K562 (cell line): Measurements from ENCODE around the gene ABHD8. TPM values are rescaled to one million over a fixed set of nuclear protein-coding genes. Genes with fewer than 3 reads are reported as not detected.

Source experiments
- ATF7 ChIP-seq: fragments of 450-650 bp; IDR thresholded peaks from 2 replicates; pipeline ENCODE4 v1.7.1; 2014; ENCODE audit warnings: mild to moderate bottlenecking, moderate library complexity
- BMI1 ChIP-seq: fragments of 150-350 bp; IDR thresholded peaks from 2 replicates; pipeline ENCODE4 v1.6.1; 2014; ENCODE audit warnings: low read length
- DIDO1 ChIP-seq: fragments of 450-650 bp; IDR thresholded peaks from 2 replicates; pipeline ENCODE4 v1.6.1; 2016; ENCODE audit warnings: low read depth, missing biosample characterization, missing genetic modification characterization
- EP400 ChIP-seq: fragments of 450-650 bp; IDR thresholded peaks from 2 replicates; pipeline ENCODE4 v1.6.1; 2017; ENCODE audit warnings: antibody characterized with exemption, mild to moderate bottlenecking, moderate library complexity
- FOS ChIP-seq: IDR thresholded peaks from 3 replicates; pipeline ENCODE4 v1.6.1; 2011; ENCODE audit not compliant: insufficient read length; ENCODE audit errors: extremely low read depth
- FOXA3 ChIP-seq, 2 experiments: fragments of 450-650 bp in 1 of 2; sonication (generic) in 1 of 2; formaldehyde crosslinking; IDR thresholded peaks in 1 of 2; conservative IDR thresholded peaks in 1 of 2; 2 replicates each; pipeline versions ENCODE4 v1.4.0 to v1.8.0; 2020 to 2022; ENCODE audit warnings: mild to moderate bottlenecking in 2 of 2, missing genetic modification reagents in 1 of 2
- FOXK2 ChIP-seq, 2 experiments: fragments of 450-650 bp; IDR thresholded peaks in 1 of 2; conservative IDR thresholded peaks in 1 of 2; 2 replicates each; pipeline ENCODE4 v1.6.1; 2016; ENCODE audit warnings: low read depth in 2 of 2, mild to moderate bottlenecking in 1 of 2
- FOXM1 ChIP-seq, 2 experiments: fragments of 450-650 bp in 1 of 2; sonication (generic) in 1 of 2; formaldehyde crosslinking in 1 of 2; IDR thresholded peaks; 2 replicates each; pipeline versions ENCODE4 v1.6.1 to v1.9.0; 2017 to 2022; ENCODE audit warnings: low read depth in 2 of 2, mild to moderate bottlenecking in 2 of 2, missing genetic modification reagents in 1 of 2, moderate library complexity in 1 of 2
- GABPB1 ChIP-seq: sonication (generic); formaldehyde crosslinking; IDR thresholded peaks from 2 replicates; pipeline ENCODE4 v1.8.0; 2022; ENCODE audit warnings: mild to moderate bottlenecking, missing genetic modification reagents
- KAT7 ChIP-seq: sonication (generic); formaldehyde crosslinking; IDR thresholded peaks from 2 replicates; pipeline ENCODE4 v1.8.0; 2022; ENCODE audit warnings: missing genetic modification reagents, mild to moderate bottlenecking, borderline replicate concordance
- MIER1 ChIP-seq: fragments of 450-650 bp; IDR thresholded peaks from 2 replicates; pipeline ENCODE4 v1.6.1; 2016; ENCODE audit warnings: antibody characterized with exemption, mild to moderate bottlenecking, low read depth
- PCBP1 ChIP-seq: fragments of 200-400 bp; formaldehyde crosslinking; IDR thresholded peaks from 2 replicates; pipeline ENCODE4 v1.6.1; 2018; ENCODE audit warnings: mild to moderate bottlenecking, low read depth, low read length; ENCODE audit not compliant: poor library complexity, severe bottlenecking
- PHF8 ChIP-seq: fragments of 200-600 bp; sonication (generic); IDR thresholded peaks from 2 replicates; pipeline ENCODE4 v1.6.1; 2012; ENCODE audit warnings: mixed run types, mild to moderate bottlenecking, inconsistent platforms, low read length, moderate library complexity, borderline replicate concordance
- POLR2A ChIP-seq: fragments of 450-650 bp; conservative IDR thresholded peaks from 2 replicates; pipeline ENCODE4 v1.6.1; 2016
- PTTG1 ChIP-seq: fragments of 450-650 bp; IDR thresholded peaks from 2 replicates; pipeline ENCODE4 v1.6.1; 2016; ENCODE audit warnings: low read depth, mild to moderate bottlenecking, missing genetic modification characterization, missing compliant biosample characterization
- SLC30A9 ChIP-seq: fragments of 250-450 bp; sonication (Bioruptor Pico); IDR thresholded peaks from 2 replicates; pipeline ENCODE4 v1.8.0; 2022; ENCODE audit warnings: mild to moderate bottlenecking, moderate library complexity
- SUPT5H ChIP-seq: fragments of 450-650 bp; IDR thresholded peaks from 2 replicates; pipeline ENCODE4 v1.6.1; 2016
- TBL1XR1 ChIP-seq, 2 experiments: IDR thresholded peaks; 2 replicates each; pipeline ENCODE4 v1.6.1; 2012; ENCODE audit warnings: improper control_type of control experiment in 2 of 2, low read length in 2 of 2, mild to moderate bottlenecking in 1 of 2
- TBP ChIP-seq: optimal IDR thresholded peaks from 2 replicates; pipeline ENCODE3; 2011; ENCODE audit warnings: low read depth, low read length, improper control_type of control experiment
- ZBTB1 ChIP-seq: sonication (generic); formaldehyde crosslinking; IDR thresholded peaks from 2 replicates; pipeline ENCODE4 v1.8.1; 2023; ENCODE audit warnings: missing genetic modification reagents, low read depth, mild to moderate bottlenecking, borderline replicate concordance
- ZFPM2 ChIP-seq: fragments of 250-450 bp; sonication (Bioruptor Pico); IDR thresholded peaks from 2 replicates; pipeline ENCODE4 v1.5.1; 2022; ENCODE audit warnings: mild to moderate bottlenecking
- ZFX ChIP-seq: sonication (generic); formaldehyde crosslinking; IDR thresholded peaks from 2 replicates; pipeline ENCODE4 v1.8.0; 2022; ENCODE audit warnings: mild to moderate bottlenecking, missing genetic modification reagents, moderate library complexity
- ZNF584 ChIP-seq: fragments of 200-800 bp; sonication (Bioruptor generic); IDR thresholded peaks from 2 replicates; pipeline ENCODE4 v1.6.1; 2016; ENCODE audit warnings: low read depth, mild to moderate bottlenecking, missing genetic modification characterization, missing compliant biosample characterization
- polyA plus RNA-seq, 8 experiments: library from polyadenylated mRNA; depleted of rRNA in 4 of 8; stranded (reverse) in 5 of 8; unstranded in 3 of 8; fragments of >200 nt; fragmentation: Nextera tagmentation in 2 of 8; fragmentation: Illumina TruSeq in 1 of 8; extraction: Ambion mirVana in 2 of 8; extraction: Trizol in 1 of 8; gene quantifications; 2 replicates each; pipeline versions ENCODE4 v1.2.1 to v1.2.3, GENCODE V29; 2011 to 2014; ENCODE audit warnings: inconsistent platforms in 1 of 8, missing spikeins in 1 of 8
- total RNA-seq, 7 experiments: library from RNA; depleted of rRNA in 6 of 7; stranded (reverse); fragments of >200 nt in 6 of 7; fragmentation: Illumina TruSeq in 2 of 7; extraction: Trizol in 2 of 7; gene quantifications; 2 replicates each; pipeline versions ENCODE4 v1.2.1 to v1.2.3, GENCODE V29; 2011 to 2021; ENCODE audit warnings: low replicate concordance in 1 of 7
- TF ChIP-seq, protein P1 (sequence below): conservative IDR thresholded peaks from 2 replicates; pipeline ENCODE4 v1.6.1; 2011; ENCODE audit warnings: low read depth, mild to moderate bottlenecking, low read length; ENCODE audit not compliant: control insufficient read depth
- TF ChIP-seq, protein P2 (sequence below): fragments of 450-650 bp; IDR thresholded peaks from 2 replicates; pipeline ENCODE4 v1.6.1; 2016
- TF ChIP-seq, protein P3 (sequence below): sonication (generic); formaldehyde crosslinking; IDR thresholded peaks from 2 replicates; pipeline ENCODE4 v1.5.0; 2020; ENCODE audit warnings: missing genetic modification reagents

The ABHD8 gene
- total and polyA plus RNA-seq, 9 of the 15 experiments (the other 6 are each of a cell fraction or from before 2014, with no cell fraction given): 0.04 to 6.6 (median 2.0) TPM; not detected in 1

DNA sequence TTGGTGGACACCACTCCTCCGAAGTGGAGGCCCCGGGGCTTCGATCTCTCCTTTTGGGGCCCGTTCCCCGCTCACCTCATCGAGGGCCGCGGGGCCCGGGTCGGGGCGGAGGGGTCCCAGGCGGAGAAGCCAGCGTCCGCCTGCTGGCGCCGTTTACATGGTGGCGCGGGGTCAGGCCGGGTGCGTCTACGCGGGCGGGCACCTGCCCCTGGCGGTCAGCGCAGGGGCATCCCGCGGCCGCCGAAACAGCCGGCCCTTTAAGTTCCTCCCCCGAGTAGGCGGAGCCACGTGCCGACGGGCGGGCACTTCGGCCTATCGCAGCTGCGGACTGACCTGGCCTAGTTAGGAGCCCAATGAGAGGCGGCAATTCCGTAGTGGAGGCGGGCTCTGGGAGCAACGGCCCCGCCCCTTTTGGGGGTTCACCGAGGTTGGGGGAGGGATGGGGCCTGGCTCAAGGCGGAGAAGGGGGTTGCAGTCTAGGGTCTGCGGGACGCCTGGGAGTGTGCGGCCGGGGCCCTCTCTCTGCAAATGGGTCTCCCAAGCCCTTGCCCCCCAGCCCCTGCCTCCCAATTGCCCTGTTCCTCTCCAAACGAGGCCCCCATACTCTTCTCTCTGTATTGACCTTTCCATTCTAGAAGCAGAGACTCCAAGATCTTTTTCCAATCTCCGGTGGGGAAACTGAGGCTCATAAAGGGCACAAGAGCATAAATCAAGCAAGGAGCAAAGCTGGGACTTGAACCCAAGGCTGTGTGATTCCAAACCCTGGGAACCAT lies at the start of gene ABHD8 (continued):
- TF ChIP-seq KAT7 (CRISPR knock-in tag): peak; percentile 38; the same call in 1 of the 2 replicates
- TF ChIP-seq MIER1: no peak
- TF ChIP-seq ZNF584 (CRISPR knock-in tag): no peak
- peak; percentile 72; the same call in 1 of the 2 replicates for TF ChIP-seq PHF8
- no peak for TF ChIP-seq EP400
- peak; percentile 37 for TF ChIP-seq TBP
- peak; percentile 38; the same call in 1 of the 2 replicates for TF ChIP-seq FOXM1 (IDR thresholded peaks at IDR 0.05; ENCODE audit: low read depth)
- no peak for TF ChIP-seq FOXM1 (CRISPR knock-in tag; IDR thresholded peaks at IDR 0.05; ENCODE audit: low read depth)
- peak; percentile 48; the same call in 1 of the 2 replicates for TF ChIP-seq ZBTB1 (CRISPR knock-in tag)
- peak; percentile 90 to 91 for TF ChIP-seq FOXK2 (conservative IDR thresholded peaks at IDR 0.05 in 1 of 2, IDR thresholded peaks at IDR 0.05 in 1 of 2; ENCODE audit: low read depth in 2 of 2)
- 0 out of 4 replicates have a peak, but pooled peaks of 1 of the 2 experiments have one; percentile 34 for TF ChIP-seq TBL1XR1 (IDR thresholded peaks at IDR 0.05; ENCODE audit: low read length in 2 of 2)
- peak; percentile 70 for TF ChIP-seq ATF7
- TF ChIP-seq FOS: peak; percentile 87
- TF ChIP-seq, protein P1, sequence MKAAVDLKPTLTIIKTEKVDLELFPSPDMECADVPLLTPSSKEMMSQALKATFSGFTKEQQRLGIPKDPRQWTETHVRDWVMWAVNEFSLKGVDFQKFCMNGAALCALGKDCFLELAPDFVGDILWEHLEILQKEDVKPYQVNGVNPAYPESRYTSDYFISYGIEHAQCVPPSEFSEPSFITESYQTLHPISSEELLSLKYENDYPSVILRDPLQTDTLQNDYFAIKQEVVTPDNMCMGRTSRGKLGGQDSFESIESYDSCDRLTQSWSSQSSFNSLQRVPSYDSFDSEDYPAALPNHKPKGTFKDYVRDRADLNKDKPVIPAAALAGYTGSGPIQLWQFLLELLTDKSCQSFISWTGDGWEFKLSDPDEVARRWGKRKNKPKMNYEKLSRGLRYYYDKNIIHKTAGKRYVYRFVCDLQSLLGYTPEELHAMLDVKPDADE: 0 out of 2 replicates have a peak, but pooled peaks have one; percentile 39
- TF ChIP-seq, protein P2, sequence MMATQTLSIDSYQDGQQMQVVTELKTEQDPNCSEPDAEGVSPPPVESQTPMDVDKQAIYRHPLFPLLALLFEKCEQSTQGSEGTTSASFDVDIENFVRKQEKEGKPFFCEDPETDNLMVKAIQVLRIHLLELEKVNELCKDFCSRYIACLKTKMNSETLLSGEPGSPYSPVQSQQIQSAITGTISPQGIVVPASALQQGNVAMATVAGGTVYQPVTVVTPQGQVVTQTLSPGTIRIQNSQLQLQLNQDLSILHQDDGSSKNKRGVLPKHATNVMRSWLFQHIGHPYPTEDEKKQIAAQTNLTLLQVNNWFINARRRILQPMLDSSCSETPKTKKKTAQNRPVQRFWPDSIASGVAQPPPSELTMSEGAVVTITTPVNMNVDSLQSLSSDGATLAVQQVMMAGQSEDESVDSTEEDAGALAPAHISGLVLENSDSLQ: peak; percentile 99
- TF ChIP-seq BMI1: no peak
- TF ChIP-seq PTTG1 (tag): no peak
- 0 out of 2 replicates have a peak, but pooled peaks have one; percentile 48 for TF ChIP-seq SUPT5H
- peak; percentile 81 for TF ChIP-seq GABPB1 (CRISPR knock-in tag)
- TF ChIP-seq ZFPM2 (CRISPR knock-in tag): no peak
- TF ChIP-seq ZFX (CRISPR knock-in tag): peak; percentile 89
- TF ChIP-seq FOXA3 (CRISPR knock-in tag; conservative IDR thresholded peaks at IDR 0.05 in 1 of 2, IDR thresholded peaks at IDR 0.05 in 1 of 2): peak in 1 of 2 experiments; percentile 72; a peak in 1 of 4 replicates
- TF ChIP-seq DIDO1 (tag): no peak
- no peak for TF ChIP-seq SLC30A9 (CRISPR knock-in tag)
- TF ChIP-seq, protein P3, sequence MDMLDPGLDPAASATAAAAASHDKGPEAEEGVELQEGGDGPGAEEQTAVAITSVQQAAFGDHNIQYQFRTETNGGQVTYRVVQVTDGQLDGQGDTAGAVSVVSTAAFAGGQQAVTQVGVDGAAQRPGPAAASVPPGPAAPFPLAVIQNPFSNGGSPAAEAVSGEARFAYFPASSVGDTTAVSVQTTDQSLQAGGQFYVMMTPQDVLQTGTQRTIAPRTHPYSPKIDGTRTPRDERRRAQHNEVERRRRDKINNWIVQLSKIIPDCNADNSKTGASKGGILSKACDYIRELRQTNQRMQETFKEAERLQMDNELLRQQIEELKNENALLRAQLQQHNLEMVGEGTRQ: peak; percentile 70
- TF ChIP-seq PCBP1: peak; percentile 87
- peak; percentile 64 for TF ChIP-seq POLR2A
